HS-27A (cell line): Measurements from ENCODE around the gene GOLGA5.
"Not testable (repeated sequence)": the region's sequence is repeated elsewhere in the genome, so short reads cannot be mapped to it uniquely, and the experiment has no call there.

ENCODE experiments used
- DNase-seq: peaks from one replicate; pipeline ENCODE4 v3.0.0-alpha.2; 2012; ENCODE audit warnings: low read depth, missing footprints

The GOLGA5 gene

GRCh38 chr14:92820536-92820840 lies 26.4 kb downstream of the GOLGA5 start:
- not testable (repeated sequence) for DNase-seq

- no peak for DNase-seq
Observed at GRCh38 chr14:92830902-92831301, 36.8 kb downstream of the GOLGA5 start.

GRCh38 chr14:92832137-92832700 lies 38.1 kb downstream of the GOLGA5 start:
- DNase-seq: no peak

DNA sequence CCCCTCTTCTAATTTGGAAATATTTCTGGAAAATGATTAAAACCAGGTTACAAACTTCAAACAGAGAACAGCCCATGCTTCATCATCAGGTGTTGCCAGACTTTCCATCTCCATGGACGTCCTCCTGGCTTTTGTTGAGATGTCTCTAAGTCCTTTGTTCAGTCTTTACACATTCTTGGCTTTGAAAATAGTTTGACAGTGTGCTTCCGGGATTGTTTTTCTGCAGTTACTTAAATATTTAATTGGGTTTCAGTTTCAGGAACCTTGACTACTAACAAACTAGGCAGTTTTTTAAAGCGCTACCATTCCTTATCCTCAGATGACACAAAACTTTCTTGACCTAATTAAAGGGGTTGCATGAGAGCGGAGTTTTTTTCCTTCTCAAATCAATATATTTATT lies 47.8 kb downstream of the GOLGA5 start:
- DNase-seq: no peak

- DNase-seq: no peak
Observed at GRCh38 chr14:92844204-92844603, 50.1 kb downstream of the GOLGA5 start.

- DNase-seq: no peak
Observed at GRCh38 chr14:92846162-92846897, 52.2 kb downstream of the GOLGA5 start.

DNA sequence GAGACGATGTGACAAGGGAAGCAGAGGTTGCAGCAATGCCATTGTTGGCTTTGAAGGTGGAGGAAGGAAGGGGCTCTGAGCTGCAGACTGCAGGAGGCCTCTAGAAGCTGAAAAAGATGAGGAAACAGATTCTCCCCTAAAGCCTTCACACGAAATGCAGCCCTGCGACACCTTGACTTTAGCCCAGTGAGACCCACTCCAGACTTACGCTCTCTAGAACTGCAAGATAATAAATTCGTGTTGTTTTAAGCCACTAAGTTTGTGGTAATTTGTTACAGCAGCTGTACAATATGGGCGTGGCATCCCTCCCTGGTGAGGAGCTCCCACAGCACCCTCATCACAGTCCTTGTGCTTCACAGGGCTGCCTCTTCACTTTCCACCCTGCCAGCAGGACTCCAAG lies 53.2 kb downstream of the GOLGA5 start:
- no peak for DNase-seq

- DNase-seq: no peak
Observed at GRCh38 chr14:92847749-92848148, 53.6 kb downstream of the GOLGA5 start.

DNA sequence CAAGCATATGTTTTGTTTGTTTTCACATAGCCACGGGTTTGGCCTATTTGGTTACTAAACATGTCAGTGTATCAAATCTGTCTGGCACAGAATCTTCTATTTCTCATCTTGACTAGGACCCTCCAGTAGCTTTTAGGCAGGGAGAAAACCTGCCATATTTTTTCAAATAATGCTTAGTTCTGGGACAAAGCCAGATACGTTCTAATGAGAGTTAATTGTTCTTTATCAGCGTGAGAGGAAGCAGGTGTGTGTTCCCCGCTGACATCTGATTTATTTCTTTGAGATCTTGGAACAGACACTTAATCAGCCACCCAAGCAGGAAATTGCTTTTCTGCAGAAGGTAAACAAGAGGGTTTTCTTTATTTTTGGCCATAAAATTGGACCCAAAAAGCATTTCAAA lies 54.8 kb downstream of the GOLGA5 start:
- DNase-seq: no peak

DNA sequence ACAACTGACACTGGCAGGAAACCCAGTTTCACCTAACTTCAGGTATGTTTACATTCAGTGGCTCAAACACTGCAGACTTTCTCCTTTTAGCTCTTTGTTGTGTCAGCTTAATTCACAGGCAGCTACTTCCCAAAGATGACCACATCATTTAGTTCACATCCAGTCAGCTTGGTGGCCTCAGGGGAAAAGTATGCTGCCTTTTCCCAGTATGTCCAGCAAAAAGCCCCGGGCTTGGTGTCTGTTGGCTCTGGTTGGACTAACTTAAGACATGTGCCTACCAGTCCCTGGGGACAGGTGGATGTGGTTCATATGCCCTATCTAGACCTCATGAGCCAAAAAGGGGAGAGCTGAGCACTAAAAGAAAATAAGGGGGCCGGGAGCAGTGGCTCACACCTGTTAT lies 56.4 kb downstream of the GOLGA5 start:
- DNase-seq: no peak

GRCh38 chr14:92853136-92853535 lies 59.0 kb downstream of the GOLGA5 start:
- not testable (repeated sequence) for DNase-seq

- DNase-seq: no peak
Observed at GRCh38 chr14:92860049-92860840, 66.1 kb downstream of the GOLGA5 start.

DNA sequence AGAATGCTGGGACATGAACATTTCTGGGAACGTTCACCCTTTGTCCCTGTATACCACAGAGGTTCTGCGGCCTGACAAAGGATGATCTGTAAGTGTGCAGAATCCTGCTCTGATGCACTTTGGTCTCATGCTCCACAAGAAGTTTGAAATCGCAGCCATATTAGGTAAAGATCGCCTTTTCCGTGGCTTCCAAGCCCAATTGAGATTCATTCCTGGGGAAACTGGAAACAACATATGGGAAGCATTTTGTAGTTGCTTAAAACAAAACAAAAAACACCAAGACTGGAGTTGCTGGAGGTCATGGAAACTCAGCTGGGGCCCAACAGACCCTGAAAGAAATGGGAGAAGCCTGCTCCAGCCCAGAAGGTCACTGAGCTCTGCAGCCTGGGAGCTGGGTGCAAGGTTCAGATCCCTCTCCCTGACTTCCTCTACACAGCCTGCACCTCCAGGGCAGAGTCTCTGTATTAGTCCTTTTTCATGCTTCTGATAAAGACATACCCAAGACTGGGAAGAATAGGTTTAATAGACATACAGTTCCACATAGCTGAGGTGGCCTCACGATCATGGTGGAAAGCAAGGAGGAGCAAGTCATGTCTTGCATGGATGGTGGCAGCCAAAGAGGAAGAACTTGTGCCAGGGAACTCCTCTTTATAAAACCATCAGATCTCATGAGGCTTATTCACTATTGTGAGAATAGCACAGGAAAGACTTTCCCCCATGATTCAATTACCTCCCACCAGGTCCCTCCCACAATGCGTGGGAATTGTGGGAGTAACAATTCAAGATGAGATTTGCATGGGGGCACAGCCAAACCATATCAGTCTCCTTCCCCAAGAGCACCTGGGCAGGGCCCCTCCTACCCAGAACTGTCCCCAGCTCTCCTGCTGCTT lies 68.0 kb downstream of the GOLGA5 start:
- no peak for DNase-seq

DNA sequence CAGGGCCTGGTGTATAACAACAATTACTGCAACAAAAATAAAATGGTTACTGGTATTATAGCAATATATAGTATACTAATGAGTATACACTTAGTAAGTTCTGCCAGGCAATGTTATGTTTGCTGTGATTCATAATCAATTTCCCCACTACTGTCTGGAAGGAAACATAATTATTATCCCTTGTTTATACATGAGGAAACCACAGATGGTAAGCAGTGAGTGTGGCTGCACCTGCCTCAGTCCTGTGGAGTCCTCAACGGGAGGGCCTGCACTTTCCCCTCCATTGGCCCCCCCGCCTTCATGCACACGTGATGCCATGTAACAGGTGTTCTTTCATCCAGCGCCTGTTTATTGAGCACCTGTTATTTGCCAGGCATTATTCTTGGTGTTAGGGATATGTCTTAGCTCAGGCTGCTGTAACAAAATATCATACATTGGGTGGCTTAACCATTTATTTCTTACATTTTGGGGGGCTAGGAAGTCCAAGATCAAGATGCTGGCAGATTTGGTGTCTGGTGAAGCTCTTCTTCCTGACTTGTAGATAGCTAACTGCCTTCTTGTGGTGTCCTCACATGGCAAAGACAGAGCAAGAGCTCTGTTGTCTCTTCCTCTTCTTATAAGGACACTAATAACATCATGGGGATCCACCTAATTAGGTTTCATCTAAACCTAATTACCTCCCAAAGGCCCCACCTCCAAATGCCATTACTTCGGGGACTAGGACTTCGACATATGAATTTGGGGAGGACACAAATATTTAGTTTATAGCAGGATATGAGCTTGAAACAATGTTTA lies 69.4 kb downstream of the GOLGA5 start:
- DNase-seq: no peak

- no peak for DNase-seq
Observed at GRCh38 chr14:92865674-92866073, 71.6 kb downstream of the GOLGA5 start.

DNA sequence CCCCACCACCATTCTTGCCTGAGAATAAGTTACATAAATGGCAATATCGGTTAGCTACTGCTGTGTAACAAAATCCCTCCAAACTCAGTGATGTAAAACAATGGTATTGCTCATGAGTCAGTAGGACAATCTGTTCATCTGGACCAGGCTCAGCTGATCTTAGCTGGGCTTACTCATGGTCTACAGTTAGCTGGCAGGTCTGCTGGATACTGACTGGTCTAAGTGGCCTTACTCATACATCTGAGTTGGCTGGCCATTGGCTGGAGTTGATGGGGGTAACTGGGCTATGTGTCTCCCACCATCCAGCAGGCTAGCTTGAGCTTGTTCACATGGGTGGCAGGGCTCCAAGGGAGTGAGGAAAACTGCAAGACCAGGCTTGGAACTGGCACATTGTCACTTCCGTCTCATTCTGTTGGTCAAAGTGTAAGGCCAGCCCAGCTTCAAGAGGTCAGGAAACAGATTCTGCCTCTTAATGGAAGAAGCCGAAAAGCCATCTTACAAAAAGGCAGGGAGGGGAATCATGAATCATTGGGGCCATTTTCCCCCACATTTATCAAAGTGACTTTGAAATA lies 72.2 kb downstream of the GOLGA5 start:
- no peak for DNase-seq

GRCh38 chr14:92866901-92867865 lies 73.1 kb downstream of the GOLGA5 start:
- DNase-seq: no peak

DNA sequence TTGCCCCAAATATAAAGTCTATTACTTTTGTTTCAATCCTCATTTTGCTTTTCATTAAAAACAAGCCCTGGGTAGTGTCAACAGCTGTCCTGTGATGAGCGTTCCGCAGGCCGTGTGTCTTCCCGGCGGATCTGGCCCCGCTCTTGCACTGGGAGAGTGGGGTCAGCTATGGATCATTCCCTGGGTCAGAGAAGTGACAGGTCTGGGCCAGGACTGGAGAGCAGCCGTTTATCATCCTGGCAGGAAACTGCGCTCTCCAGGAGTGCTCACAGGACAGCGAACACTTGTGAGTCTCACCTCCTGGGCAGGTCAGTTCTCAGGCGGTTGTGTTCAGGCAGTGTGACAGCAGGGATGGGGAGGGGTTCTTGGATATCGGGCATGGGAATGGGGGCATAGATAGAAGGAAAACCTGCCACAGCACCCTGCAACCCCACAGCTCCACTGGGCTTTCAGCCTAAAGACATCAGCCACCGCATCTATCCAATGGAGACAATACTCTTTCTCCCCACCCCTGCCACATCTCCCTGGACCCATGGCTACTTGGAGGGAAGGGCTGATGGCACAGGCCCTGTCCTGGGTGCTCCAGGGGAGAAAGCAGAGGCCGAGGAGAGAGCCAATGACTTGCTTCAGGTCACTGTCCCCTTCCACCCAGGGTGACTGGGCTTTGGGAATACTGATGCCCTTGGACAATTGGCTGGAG lies 81.0 kb downstream of the GOLGA5 start:
- no peak for DNase-seq

DNA sequence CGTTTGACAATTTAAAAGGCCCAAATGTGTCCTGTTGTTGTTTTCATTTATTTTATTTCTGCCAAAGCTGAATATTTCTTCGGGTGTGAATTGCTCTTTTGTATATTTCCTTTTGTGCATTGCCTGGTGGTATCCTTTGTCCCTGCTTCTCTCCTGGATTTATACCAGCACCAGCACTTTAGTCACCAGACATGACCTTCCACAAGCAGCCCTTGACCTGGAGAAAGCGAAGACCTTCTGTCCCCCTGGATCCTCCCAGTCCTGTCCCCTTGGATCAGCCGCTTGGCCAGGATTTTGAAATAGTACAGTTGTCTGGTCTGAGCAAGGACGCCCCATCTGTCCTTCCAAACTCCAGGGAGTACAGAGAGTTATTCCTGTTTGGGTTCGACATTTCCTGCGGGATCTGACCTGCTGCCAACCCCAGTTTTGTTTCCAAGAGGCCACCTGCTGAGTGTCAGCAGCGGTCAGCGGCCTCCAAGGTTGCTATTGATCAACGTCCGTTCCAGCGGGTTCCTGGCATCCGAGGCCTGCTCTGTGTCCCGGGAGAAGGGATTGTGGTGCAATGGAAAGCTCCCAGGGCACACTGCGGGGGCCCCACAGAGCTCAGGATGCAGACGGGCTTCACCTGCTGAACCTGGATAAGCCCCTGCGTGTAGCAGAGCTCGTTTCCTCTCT lies 83.8 kb downstream of the GOLGA5 start:
- DNase-seq: no peak
